Germinal center (tissue), 1 donor: ENCODE data around the gene CST3.
"Not testable (repeated sequence)": the region's sequence is repeated elsewhere in the genome, so short reads cannot be mapped to it uniquely, and the experiment has no call there.

Experiments used
- DNase-seq: peaks from one replicate; pipeline ENCODE4 v3.0.0; 2012; ENCODE audit warnings: mixed read lengths, low spot score

CST3 gene

GRCh38 chr20:23637282-23638221, at the start of gene CST3:
CST3 (minus strand) TSS chr20:23637955; CDS start chr20:23637862, 93 bp downstream.
- DNase-seq: peak; percentile 14

- DNase-seq: no peak
Measured at GRCh38 chr20:23686046-23686750, 48.4 kb upstream of the CST3 start.

DNA sequence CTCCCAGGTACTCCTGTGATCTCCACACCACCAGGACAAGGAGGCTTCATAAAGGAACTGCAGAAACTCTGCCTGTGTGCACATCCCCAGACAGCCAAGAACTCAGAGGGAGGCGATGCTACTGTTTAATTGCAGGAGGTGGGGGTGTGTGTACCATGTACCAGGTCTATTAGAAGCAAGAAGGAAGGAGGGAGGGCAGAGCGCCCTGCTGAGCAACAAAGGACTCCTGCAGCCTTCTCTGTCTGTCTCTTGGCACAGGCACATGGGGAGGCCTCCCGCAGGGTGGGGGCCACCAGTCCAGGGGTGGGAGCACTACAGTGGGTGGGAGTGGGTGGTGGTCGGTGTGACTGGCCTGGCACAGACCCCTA, 47.8 kb upstream of the CST3 start:
- not testable (repeated sequence) for DNase-seq

DNA sequence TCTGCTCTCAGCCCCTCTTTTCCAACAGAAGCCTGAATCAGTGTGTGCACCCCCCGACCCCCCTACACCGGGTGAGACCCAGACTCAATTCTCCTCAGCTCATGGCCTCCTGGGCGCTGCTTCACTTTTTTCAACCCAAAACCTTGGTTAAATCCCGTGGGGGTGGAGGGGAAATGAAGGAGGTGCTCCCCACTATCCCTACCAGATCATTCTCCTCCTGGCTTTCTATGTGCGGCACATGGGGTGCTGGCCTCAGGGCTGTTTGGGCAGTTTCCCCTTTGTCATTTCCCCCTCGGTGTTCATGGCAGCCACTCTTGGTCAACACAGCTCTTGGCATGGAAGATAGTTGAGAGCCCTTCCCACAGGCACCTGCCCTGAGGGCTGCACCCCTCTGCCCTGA, 46.5 kb upstream of the CST3 start:
- no peak for DNase-seq

DNA sequence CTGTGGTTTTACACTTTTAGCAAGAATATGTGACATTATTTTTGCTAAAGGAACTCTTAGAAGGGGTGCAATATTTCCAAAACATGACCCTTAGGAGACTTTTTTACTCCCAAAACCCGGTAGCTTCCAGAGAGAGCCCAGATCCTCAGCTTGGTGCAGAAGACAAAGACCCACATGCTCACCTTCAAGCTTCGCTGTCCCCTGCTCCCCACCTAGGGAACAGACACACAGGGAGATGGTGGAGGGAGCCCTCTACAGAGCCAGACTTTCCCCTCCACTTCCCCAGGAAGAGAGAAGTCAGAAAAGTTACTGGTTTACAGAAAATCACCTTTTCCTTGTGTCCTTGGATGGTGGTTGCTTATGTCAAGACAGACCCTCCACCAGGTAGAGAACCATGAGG, 46.1 kb upstream of the CST3 start:
- no peak for DNase-seq

GRCh38 chr20:23683281-23683680, 45.5 kb upstream of the CST3 start:
- no peak for DNase-seq

- DNase-seq: no peak
Measured at GRCh38 chr20:23680146-23680545, 42.4 kb upstream of the CST3 start.

DNA sequence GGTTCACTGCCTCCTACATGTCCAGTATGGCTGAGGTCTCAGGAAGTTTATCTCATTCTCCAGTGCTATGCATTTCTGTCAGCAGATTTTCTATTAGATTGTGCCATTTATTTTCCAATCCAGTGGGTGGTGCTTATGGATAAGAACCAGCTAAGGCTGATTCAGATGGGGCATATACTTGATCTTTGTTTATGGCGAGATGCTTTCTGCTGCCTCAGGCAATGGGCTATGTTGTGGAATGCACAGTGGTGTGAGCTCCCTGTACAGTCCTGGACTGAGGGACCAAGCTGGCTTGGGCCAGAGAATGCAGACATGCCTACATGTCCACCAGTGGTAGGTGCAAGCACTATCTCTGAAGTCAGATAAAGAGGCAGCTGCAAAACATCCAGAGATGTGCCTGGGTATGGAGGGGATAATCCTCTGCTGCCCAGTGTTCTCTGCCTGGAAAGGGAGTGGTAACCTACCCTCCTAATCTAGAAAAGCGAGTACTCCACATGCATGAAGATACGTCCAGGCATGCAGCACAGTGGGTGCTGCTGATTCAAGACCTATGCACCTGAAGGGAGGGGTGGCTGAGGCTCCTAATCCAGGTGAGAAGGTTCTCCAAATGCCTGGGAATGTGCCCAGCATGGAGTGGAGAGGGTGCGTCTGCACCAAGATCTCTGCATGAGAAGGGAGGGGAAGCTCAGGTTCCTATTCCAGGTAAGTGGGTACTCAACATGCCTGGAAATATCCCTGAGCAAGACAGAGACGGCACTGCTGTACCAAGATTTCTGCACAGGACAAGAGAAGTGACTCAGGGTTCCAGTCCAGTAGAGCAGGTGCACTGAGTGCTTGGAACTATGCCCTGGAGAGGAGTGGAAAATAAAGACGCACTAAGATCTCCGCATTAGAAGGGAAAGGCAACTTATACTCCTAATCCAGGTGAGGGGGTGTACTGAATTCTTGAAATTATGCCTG, 41.7 kb upstream of the CST3 start:
- no peak for DNase-seq

GRCh38 chr20:23673209-23673608, 35.5 kb upstream of the CST3 start:
- no peak for DNase-seq

DNA sequence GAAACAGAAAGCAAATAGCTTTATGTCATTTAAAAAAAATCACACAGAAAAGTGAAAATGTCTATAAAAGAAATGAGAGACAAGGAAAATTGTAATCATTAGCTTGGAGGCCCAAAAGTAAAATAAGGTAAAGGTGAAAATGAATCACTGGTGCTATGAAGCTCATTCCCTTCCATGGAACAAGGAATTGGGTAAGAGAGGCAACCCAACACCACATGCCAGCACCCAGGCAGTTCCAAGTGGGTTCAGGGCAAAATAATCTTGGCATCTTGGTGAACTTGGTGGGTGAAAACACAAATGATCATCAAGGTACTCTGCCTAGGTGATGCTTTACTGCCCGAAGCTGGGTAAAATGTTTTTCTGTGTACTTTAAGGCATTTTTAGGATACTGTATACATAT, 34.4 kb upstream of the CST3 start:
- DNase-seq: no peak

DNA sequence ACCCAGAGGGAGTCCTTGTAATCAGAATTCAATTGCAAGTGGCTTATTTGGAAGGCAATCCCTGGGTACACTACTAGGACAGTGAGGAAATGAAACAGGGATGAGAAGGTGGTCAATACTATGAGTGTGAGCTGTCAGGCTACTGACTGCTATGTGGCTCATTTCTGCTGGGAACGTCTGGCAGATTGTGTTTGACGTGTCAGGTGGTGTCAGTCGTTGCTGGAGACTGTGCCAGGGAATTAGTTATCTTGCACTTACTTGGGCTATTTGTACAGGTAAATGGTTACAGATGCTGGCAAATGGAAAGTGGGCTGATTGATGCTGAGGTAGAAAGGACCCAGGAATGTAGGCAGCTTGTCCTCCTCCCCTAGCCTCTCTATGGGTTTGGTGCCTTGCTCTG, 33.7 kb upstream of the CST3 start:
- no peak for DNase-seq

DNA sequence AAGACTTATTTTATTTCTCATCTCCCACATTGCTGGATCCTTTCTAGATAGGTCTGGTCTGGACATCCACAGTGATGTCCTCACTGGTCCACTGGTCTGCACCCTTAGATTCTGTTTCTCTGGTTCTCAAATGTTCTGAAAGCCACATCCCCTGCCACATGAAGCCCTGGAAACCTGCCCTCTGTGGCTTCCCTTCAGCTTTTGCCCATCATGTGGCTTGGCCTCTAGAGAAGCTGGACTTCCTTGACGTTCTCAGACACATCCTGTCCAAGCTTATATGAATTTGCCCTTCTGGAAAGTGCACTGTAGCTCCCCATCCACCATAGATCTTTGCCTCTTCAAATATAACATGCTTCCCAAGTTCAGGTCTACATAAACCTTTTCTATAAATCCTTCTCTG, 32.6 kb upstream of the CST3 start:
- DNase-seq: no peak

GRCh38 chr20:23669866-23670265, 32.1 kb upstream of the CST3 start:
- DNase-seq: no peak

GRCh38 chr20:23669327-23669726, 31.6 kb upstream of the CST3 start:
- no peak for DNase-seq

DNA sequence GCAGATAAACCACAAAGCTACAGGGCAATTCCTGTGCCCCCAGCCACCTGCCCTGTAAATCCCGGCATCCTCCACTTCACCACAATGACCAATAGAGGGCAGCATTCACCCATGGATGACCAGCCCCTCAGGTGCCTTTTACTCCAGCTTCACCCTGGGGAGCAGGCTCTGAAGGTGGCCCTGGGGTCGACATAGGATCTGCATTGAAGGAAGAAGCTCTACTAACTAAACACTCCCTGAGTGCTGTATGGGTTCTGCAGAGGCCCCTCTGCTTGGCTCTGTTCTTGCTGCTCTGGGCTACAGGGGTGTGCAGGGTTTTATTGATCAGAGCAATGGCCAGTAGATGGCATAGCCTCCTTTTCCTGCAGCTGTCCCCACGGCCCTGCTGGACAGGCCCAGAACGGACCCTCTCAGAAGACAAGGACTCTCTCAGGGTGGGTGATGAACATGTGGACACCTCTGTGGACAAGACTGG, 30.8 kb upstream of the CST3 start:
- DNase-seq: peak; percentile 53

- no peak for DNase-seq
Measured at GRCh38 chr20:23667666-23668065, 29.9 kb upstream of the CST3 start.

- DNase-seq: no peak
Measured at GRCh38 chr20:23666698-23667097, 28.9 kb upstream of the CST3 start.

DNA sequence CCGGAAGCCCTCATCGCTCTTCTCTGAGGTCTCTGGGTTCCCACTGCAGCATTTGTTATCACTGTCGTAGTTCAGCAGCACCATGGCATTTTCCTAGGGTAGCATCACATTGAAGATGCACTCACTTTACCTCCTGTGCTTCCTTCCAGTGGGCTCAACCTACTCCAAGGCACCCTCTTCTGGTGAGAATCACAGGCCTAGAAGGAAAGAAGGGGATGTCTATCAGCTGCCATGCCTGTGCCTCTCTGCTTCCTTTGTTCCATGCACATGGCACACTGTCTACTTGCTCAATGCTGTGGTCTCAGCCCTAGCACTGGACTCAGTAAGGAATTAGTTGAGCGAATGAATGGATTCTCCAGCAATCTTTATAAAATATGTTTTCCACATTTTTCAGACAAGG, 28.4 kb upstream of the CST3 start:
- DNase-seq: no peak

DNA sequence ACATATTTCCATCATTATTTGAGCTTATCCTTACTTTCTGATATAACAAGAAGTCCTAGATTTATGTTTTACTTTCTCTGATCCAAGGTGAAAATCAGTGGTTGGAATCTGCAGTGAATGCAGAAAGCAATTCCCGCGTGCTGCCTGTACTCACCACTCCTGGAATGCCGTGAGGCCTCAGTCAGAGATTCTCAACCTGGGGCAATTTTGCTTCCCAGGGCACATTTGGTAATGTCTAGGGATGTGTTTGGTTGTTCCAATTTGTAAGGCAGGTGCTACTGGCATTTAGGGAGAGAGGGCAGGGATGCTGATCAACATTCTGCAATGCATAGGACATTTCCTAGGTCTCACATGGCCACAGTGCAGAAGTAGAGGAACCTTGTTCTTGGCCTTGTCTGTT, 27.2 kb upstream of the CST3 start:
- DNase-seq: no peak

GRCh38 chr20:23664046-23664445, 26.3 kb upstream of the CST3 start:
- not testable (repeated sequence) for DNase-seq

GRCh38 chr20:23663180-23663579, 25.4 kb upstream of the CST3 start:
- no peak for DNase-seq

GRCh38 chr20:23662276-23662870, 24.6 kb upstream of the CST3 start:
- no peak for DNase-seq
